SK-N-SH (cell line): ENCODE results near the gene TRPM2. TPM values are rescaled to one million over a fixed set of nuclear protein-coding genes. Genes with fewer than 3 reads are reported as not detected.

ENCODE experiments used
- CTCF ChIA-PET: fragments of 300-600, 350-600 bp; formaldehyde crosslinking; extraction: SDS; loops from one replicate; lab custom pipeline; 2021; lab: Yijun Ruan, JAX
- POLR2A ChIA-PET: fragments of 350-600 bp; sonication (Branson Sonifier 250); formaldehyde crosslinking; extraction: SDS; loops from one replicate; lab custom pipeline; 2020; ENCODE audit warnings: antibody characterized with exemption, inconsistent platforms; lab: Yijun Ruan, JAX
- DNase-seq: peaks from one replicate; pipeline ENCODE4 v3.0.0; 2012
- H2AFZ ChIP-seq: fragments of 200-600 bp; sonication (generic); 2 replicates; pipeline ENCODE4 v1.8.1; 2016; ENCODE audit warnings: antibody characterized with exemption, mild to moderate bottlenecking, low read depth
- H3F3A ChIP-seq: fragments of 200-600 bp; sonication (generic); replicated peaks from 2 replicates; pipeline ENCODE3; 2016; ENCODE audit warnings: antibody characterized with exemption, mild to moderate bottlenecking; ENCODE audit not compliant: insufficient read depth
- H3K27ac ChIP-seq, 2 experiments: fragments of 200-500 bp in 1 of 2; fragments of 200-600 bp in 1 of 2; sonication (Bioruptor generic) in 1 of 2; sonication (generic), shearing (Covaris generic) in 1 of 2; 2 replicates each; pipeline versions ENCODE4 v1.5.1 to v1.6.1; 2014 to 2016; ENCODE audit warnings: low read depth in 2 of 2, inconsistent platforms in 1 of 2, low read length in 1 of 2, mild to moderate bottlenecking in 1 of 2, mixed read lengths in 1 of 2
- H3K27me3 ChIP-seq: fragments of 200-600 bp; sonication (generic), shearing (Covaris generic); 2 replicates; pipeline ENCODE4 v1.6.1; 2016; ENCODE audit warnings: mixed run types; ENCODE audit not compliant: insufficient read depth
- H3K36me3 ChIP-seq, 2 experiments: fragments of 200-500 bp in 1 of 2; fragments of 200-600 bp in 1 of 2; sonication (Bioruptor generic) in 1 of 2; sonication (generic) in 1 of 2; replicated peaks in 1 of 2; 2 replicates each; pipeline versions ENCODE3 to v1.5.1; 2014 to 2016; ENCODE audit warnings: low read length in 1 of 2, mild to moderate bottlenecking in 1 of 2; ENCODE audit not compliant: insufficient read depth in 2 of 2, control insufficient read depth in 1 of 2
- H3K4me1 ChIP-seq, 2 experiments: fragments of 200-500 bp in 1 of 2; fragments of 200-600 bp in 1 of 2; sonication (Bioruptor generic) in 1 of 2; sonication (generic), shearing (Covaris generic) in 1 of 2; 2 replicates each; pipeline versions ENCODE4 v1.5.1 to v1.6.1; 2014 to 2016; ENCODE audit warnings: low read depth in 1 of 2, low read length in 1 of 2, mixed run types in 1 of 2; ENCODE audit not compliant: insufficient read depth in 2 of 2, control insufficient read depth in 1 of 2
- H3K4me2 ChIP-seq: fragments of 200-600 bp; sonication (generic), shearing (Covaris generic); 2 replicates; pipeline ENCODE4 v1.6.1; 2017; ENCODE audit warnings: mixed run types
- H3K4me3 ChIP-seq, 2 experiments: fragments of 200-500 bp in 1 of 2; fragments of 200-600 bp in 1 of 2; sonication (Bioruptor generic) in 1 of 2; sonication (generic), shearing (Covaris generic) in 1 of 2; 2 replicates each; pipeline versions ENCODE4 v1.5.1 to v1.8.1; 2014 to 2016; ENCODE audit warnings: low read depth in 2 of 2, inconsistent platforms in 1 of 2, low read length in 1 of 2, mild to moderate bottlenecking in 1 of 2, mixed read lengths in 1 of 2, moderate library complexity in 1 of 2
- H3K79me2 ChIP-seq: fragments of 200-600 bp; sonication (generic); 2 replicates; pipeline ENCODE4 v1.8.1; 2017; ENCODE audit warnings: mild to moderate bottlenecking; ENCODE audit not compliant: insufficient read depth
- H3K9ac ChIP-seq: fragments of 200-600 bp; sonication (generic); 2 replicates; pipeline ENCODE4 v1.6.1; 2017; ENCODE audit warnings: mixed run types
- H3K9me2 ChIP-seq: fragments of 200-600 bp; sonication (generic); 2 replicates; pipeline ENCODE4 v1.6.1; 2017; ENCODE audit warnings: mixed run types
- H3K9me3 ChIP-seq: fragments of 200-600 bp; sonication (generic); 2 replicates; pipeline ENCODE4 v1.6.1; 2017; ENCODE audit warnings: mixed run types, mild to moderate bottlenecking, moderate library complexity
- H4K20me1 ChIP-seq: fragments of 200-600 bp; sonication (generic); 2 replicates; pipeline ENCODE4 v1.6.1; 2017; ENCODE audit warnings: mild to moderate bottlenecking, mixed run types; ENCODE audit not compliant: insufficient read depth
- ELF1 ChIP-seq: IDR thresholded peaks from 2 replicates; pipeline ENCODE4 v1.4.0; 2012
- FOSL2 ChIP-seq: IDR thresholded peaks from 2 replicates; pipeline ENCODE4 v1.4.0; 2012; ENCODE audit warnings: low read depth, mild to moderate bottlenecking, moderate library complexity, borderline replicate concordance
- FOXM1 ChIP-seq: IDR thresholded peaks from 2 replicates; pipeline ENCODE4 v1.4.0; 2012; ENCODE audit warnings: low read depth, mild to moderate bottlenecking
- JUND ChIP-seq: IDR thresholded peaks from 2 replicates; pipeline ENCODE4 v1.4.0; 2012
- MAX ChIP-seq: IDR thresholded peaks from 2 replicates; pipeline ENCODE4 v1.4.0; 2012; ENCODE audit warnings: low read depth
- MEF2A ChIP-seq: IDR thresholded peaks from 2 replicates; pipeline ENCODE4 v1.4.0; 2012; ENCODE audit warnings: low read depth, borderline replicate concordance
- MXI1 ChIP-seq: IDR thresholded peaks from 2 replicates; pipeline ENCODE4 v1.6.1; 2012; ENCODE audit warnings: mild to moderate bottlenecking, low read depth, low read length, improper control_type of control experiment
- REST ChIP-seq: IDR thresholded peaks from 2 replicates; pipeline ENCODE4 v1.6.1; 2012; ENCODE audit warnings: mild to moderate bottlenecking, low read depth, low read length, moderate library complexity
- RFX5 ChIP-seq: IDR thresholded peaks from 2 replicates; pipeline ENCODE4 v1.6.1; 2012; ENCODE audit warnings: mild to moderate bottlenecking, improper control_type of control experiment, low read length
- WGBS: methylation state at CpG from one replicate; pipeline ENCODE4 v1.1.6; 2017; ENCODE audit warnings: low lambda C conversion rate; 5-methylcytosine and 5-hydroxymethylcytosine counted together
- polyA plus RNA-seq, 3 experiments: library from polyadenylated mRNA; depleted of rRNA; stranded (reverse); fragments of >200 nt; gene quantifications; 2 replicates each; pipeline ENCODE4 v1.2.3, GENCODE V29; 2012
- TF ChIP-seq, protein P1 (sequence below): fragments of 150-350 bp; IDR thresholded peaks from 2 replicates; pipeline ENCODE4 v1.6.1; 2016; ENCODE audit warnings: mild to moderate bottlenecking, low read depth, low read length
- TF ChIP-seq, protein P2 (sequence below): IDR thresholded peaks from 2 replicates; pipeline ENCODE4 v1.4.0; 2012; ENCODE audit warnings: low read depth, borderline replicate concordance

Gene TRPM2
- polyA plus RNA-seq, 1 of the 3 experiments (the other 2 are of a cell fraction) = not detected

GRCh38 chr21:44379991-44380865 is 26.8 kb downstream of the TRPM2 start:
- no peak overlapping the region for H3K9ac ChIP-seq
- ChIA-PET CTCF (interaction anchor here (1.1 kb wide), 1 partner anchor 76 kb away, joined by 3 read pairs; no protein-coding TSS in a partner anchor), POLR2A (no interaction called here)
- WGBS = 21% methylated on average over 29 of the region's 31 CpGs
- no peaks in the 10 kb centered on the region for H4K20me1 ChIP-seq
- no peaks in the 10 kb centered on the region for H3K9me2 ChIP-seq
- H3K36me3 ChIP-seq = no peaks in the 10 kb centered on the region
- H3K9me3 ChIP-seq = peaks cover 3% of the 10 kb centered on the region; the same call in 1 of the 2 replicates
- peak; percentile 14 for DNase-seq
- no peaks in the 10 kb centered on the region for H3K79me2 ChIP-seq
- H3K27ac ChIP-seq = no peak overlapping the region
- H3K4me1 ChIP-seq = no peaks in the 10 kb centered on the region; a peak in 1 of 4 replicates
- no peaks in the 10 kb centered on the region for H3F3A ChIP-seq
- no peak overlapping the region for H3K4me3 ChIP-seq
- H2AFZ ChIP-seq = no peak overlapping the region
- no peak overlapping the region for H3K4me2 ChIP-seq
- TF ChIP-seq FOSL2 = no peak
- TF ChIP-seq MAX = no peak
- TF ChIP-seq, protein P1, sequence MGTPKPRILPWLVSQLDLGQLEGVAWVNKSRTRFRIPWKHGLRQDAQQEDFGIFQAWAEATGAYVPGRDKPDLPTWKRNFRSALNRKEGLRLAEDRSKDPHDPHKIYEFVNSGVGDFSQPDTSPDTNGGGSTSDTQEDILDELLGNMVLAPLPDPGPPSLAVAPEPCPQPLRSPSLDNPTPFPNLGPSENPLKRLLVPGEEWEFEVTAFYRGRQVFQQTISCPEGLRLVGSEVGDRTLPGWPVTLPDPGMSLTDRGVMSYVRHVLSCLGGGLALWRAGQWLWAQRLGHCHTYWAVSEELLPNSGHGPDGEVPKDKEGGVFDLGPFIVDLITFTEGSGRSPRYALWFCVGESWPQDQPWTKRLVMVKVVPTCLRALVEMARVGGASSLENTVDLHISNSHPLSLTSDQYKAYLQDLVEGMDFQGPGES = no peak
- TF ChIP-seq MXI1 = no peak
- TF ChIP-seq ELF1 = no peak
- TF ChIP-seq, protein P2, sequence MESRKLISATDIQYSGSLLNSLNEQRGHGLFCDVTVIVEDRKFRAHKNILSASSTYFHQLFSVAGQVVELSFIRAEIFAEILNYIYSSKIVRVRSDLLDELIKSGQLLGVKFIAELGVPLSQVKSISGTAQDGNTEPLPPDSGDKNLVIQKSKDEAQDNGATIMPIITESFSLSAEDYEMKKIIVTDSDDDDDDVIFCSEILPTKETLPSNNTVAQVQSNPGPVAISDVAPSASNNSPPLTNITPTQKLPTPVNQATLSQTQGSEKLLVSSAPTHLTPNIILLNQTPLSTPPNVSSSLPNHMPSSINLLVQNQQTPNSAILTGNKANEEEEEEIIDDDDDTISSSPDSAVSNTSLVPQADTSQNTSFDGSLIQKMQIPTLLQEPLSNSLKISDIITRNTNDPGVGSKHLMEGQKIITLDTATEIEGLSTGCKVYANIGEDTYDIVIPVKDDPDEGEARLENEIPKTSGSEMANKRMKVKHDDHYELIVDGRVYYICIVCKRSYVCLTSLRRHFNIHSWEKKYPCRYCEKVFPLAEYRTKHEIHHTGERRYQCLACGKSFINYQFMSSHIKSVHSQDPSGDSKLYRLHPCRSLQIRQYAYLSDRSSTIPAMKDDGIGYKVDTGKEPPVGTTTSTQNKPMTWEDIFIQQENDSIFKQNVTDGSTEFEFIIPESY = no peak
- TF ChIP-seq RFX5 = no peak
- TF ChIP-seq JUND = no peak
- no peak for TF ChIP-seq MEF2A
- no peak for TF ChIP-seq FOXM1
- TF ChIP-seq REST = no peak
- peaks cover 53% of the 10 kb centered on the region for H3K27me3 ChIP-seq
